ENCODE measurements around the gene ALOX15.

Gene ALOX15

GRCh38 chr17:4623249-4623648 is 18.2 kb downstream of the ALOX15 start:
- TF ChIP-seq CTCF (IDR thresholded peaks at IDR 0.05; ENCODE audit: low read depth, low read length) = no peak
- H3K4me3 ChIP-seq (ENCODE audit: low read depth, low read length) = no peak overlapping the region

GRCh38 chr17:4622375-4622774 is 19.1 kb downstream of the ALOX15 start:
- no peak for TF ChIP-seq CTCF (IDR thresholded peaks at IDR 0.05; ENCODE audit: low read depth, low read length)
- H3K4me3 ChIP-seq (ENCODE audit: low read depth, low read length) = no peak overlapping the region

- H3K4me3 ChIP-seq (ENCODE audit: low read depth, low read length) = no peak overlapping the region
- no peak for TF ChIP-seq CTCF (IDR thresholded peaks at IDR 0.05; ENCODE audit: low read depth, low read length)
Observed at GRCh38 chr17:4620531-4621101, 20.9 kb downstream of the ALOX15 start.

- no peak for TF ChIP-seq CTCF (IDR thresholded peaks at IDR 0.05; ENCODE audit: low read depth, low read length)
- no peak overlapping the region for H3K4me3 ChIP-seq (ENCODE audit: low read depth, low read length)
Observed at GRCh38 chr17:4617590-4618351, 23.7 kb downstream of the ALOX15 start.

- H3K4me3 ChIP-seq (ENCODE audit: low read depth, low read length) = no peak overlapping the region
- no peak for TF ChIP-seq CTCF (IDR thresholded peaks at IDR 0.05; ENCODE audit: low read depth, low read length)
Observed at GRCh38 chr17:4617090-4617489, 24.4 kb downstream of the ALOX15 start.

- no peak for TF ChIP-seq CTCF (IDR thresholded peaks at IDR 0.05; ENCODE audit: low read depth, low read length)
- no peak overlapping the region for H3K4me3 ChIP-seq (ENCODE audit: low read depth, low read length)
Observed at GRCh38 chr17:4616476-4616875, 25.0 kb downstream of the ALOX15 start.

GRCh38 chr17:4610656-4611055 is 30.8 kb downstream of the ALOX15 start:
- H3K4me3 ChIP-seq (ENCODE audit: low read depth, low read length) = no peak overlapping the region
- no peak for TF ChIP-seq CTCF (IDR thresholded peaks at IDR 0.05; ENCODE audit: low read depth, low read length)
